Measurements from ENCODE around the gene MRPS34.

DNA sequence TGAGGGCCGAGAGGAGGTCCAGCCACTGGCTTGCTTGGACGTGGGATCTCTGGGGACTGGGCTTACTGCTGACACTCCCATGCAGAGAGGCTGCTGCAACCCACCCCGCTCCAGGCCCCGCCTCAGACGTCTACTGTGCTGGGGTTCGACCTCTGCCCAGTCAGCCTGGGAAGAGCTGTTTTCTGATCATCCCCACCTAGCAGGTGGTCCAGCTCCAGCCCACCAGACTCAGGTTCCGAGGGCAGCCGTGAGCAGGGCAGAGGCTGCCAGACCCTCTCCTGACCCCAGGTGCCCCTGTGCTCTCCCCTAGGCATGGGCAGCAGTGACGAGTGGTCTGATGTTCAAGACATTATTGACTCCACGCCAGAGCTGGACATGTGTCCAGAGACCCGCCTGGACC, 25.0 kb downstream of the MRPS34 start:
- TF ChIP-seq, protein P1, sequence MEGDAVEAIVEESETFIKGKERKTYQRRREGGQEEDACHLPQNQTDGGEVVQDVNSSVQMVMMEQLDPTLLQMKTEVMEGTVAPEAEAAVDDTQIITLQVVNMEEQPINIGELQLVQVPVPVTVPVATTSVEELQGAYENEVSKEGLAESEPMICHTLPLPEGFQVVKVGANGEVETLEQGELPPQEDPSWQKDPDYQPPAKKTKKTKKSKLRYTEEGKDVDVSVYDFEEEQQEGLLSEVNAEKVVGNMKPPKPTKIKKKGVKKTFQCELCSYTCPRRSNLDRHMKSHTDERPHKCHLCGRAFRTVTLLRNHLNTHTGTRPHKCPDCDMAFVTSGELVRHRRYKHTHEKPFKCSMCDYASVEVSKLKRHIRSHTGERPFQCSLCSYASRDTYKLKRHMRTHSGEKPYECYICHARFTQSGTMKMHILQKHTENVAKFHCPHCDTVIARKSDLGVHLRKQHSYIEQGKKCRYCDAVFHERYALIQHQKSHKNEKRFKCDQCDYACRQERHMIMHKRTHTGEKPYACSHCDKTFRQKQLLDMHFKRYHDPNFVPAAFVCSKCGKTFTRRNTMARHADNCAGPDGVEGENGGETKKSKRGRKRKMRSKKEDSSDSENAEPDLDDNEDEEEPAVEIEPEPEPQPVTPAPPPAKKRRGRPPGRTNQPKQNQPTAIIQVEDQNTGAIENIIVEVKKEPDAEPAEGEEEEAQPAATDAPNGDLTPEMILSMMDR (IDR thresholded peaks at IDR 0.05) = no peak
- TF ChIP-seq ZFX (IDR thresholded peaks at IDR 0.05; ENCODE audit: borderline replicate concordance) = no peak
